ENCODE results near the gene TTL. TPM values are rescaled to one million over a fixed set of nuclear protein-coding genes. Genes with fewer than 3 reads are reported as not detected.
"Not testable (repeated sequence)": the region's sequence is repeated elsewhere in the genome, so short reads cannot be mapped to it uniquely, and the experiment has no call there.

Gene TTL
- total and polyA plus RNA-seq, 4 donors, result 60.5 to 93.9 (median 82.6) TPM

DNA sequence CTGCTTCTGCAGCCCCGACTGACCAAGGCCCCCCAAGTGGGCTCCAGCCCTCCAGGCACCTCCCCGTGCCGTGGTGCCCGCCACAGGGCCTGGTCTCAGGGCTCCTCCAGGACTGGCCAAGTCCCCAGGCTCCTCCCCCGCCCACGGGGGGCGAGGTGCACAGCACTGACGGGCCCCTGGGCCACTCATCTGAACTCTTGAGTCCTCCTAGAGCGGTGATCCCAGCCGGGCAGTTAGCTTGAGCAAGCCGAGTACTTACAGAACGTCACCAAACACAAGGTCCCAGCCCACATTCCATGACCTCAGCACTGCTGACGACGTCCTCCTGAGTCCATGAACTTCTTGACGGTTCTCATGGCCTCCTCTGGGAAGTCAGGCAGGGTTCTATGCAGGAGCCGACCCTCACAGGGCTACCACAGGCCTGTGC lies 44.5 kb upstream of the TTL start:
- H3K4me1 ChIP-seq (ENCODE audit: control insufficient read depth, insufficient read depth, low read length); H3K27ac ChIP-seq (ENCODE audit: low read depth, low read length); H3K9me3 ChIP-seq (ENCODE audit: control insufficient read depth, insufficient read depth, low read length); H3K27me3 ChIP-seq (ENCODE audit: control insufficient read depth, insufficient read depth, low read length); H3K4me3 ChIP-seq (ENCODE audit: low read depth, low read length); DNase-seq (ENCODE audit: low read depth in 4 of 6, low spot score in 6 of 6); H3K36me3 ChIP-seq (ENCODE audit: control insufficient read depth, insufficient read depth, low read length): not testable (repeated sequence)
- WGBS (ENCODE audit: insufficient coverage), result 83% methylated on average over 15 of the region's 16 CpGs

GRCh38 chr2:112438603-112439261 lies 43.2 kb upstream of the TTL start:
- not testable (repeated sequence) for H3K4me3 ChIP-seq (ENCODE audit: low read depth, low read length); DNase-seq (ENCODE audit: low read depth in 4 of 6, low spot score in 6 of 6); H3K9me3 ChIP-seq (ENCODE audit: control insufficient read depth, insufficient read depth, low read length); H3K4me1 ChIP-seq (ENCODE audit: control insufficient read depth, insufficient read depth, low read length); H3K27me3 ChIP-seq (ENCODE audit: control insufficient read depth, insufficient read depth, low read length); H3K27ac ChIP-seq (ENCODE audit: low read depth, low read length); H3K36me3 ChIP-seq (ENCODE audit: control insufficient read depth, insufficient read depth, low read length)
- no CpG with 5 or more reads among the region's 6 CpGs for WGBS (ENCODE audit: insufficient coverage)

- not testable (repeated sequence) for H3K27ac ChIP-seq (ENCODE audit: low read depth, low read length); H3K4me1 ChIP-seq (ENCODE audit: control insufficient read depth, insufficient read depth, low read length); H3K9me3 ChIP-seq (ENCODE audit: control insufficient read depth, insufficient read depth, low read length); DNase-seq (ENCODE audit: low read depth in 4 of 6, low spot score in 6 of 6); H3K27me3 ChIP-seq (ENCODE audit: control insufficient read depth, insufficient read depth, low read length); H3K36me3 ChIP-seq (ENCODE audit: control insufficient read depth, insufficient read depth, low read length); H3K4me3 ChIP-seq (ENCODE audit: low read depth, low read length)
- no CpG with 5 or more reads among the region's 1 CpG for WGBS (ENCODE audit: insufficient coverage)
Measured at GRCh38 chr2:112444256-112444655, 37.7 kb upstream of the TTL start.

DNA sequence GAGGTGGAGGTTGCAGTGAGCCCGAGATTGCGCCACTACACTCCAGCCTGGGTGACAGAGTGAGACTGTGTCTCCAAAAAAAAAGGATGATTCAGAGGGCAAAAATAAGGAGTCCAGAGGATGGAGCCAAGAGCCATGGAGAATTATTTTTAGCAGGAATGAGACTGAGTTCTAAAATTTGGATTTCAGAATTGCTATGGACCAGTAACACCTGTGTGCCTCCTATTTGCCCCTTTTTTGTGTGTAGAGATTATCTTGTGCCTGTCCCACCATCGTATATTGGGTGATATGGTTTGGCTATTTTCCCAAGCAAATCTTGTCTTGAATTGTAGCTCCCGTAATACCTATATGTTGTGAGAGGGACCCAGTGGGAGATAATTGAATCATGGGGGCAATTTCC lies 32.1 kb upstream of the TTL start:
- WGBS (ENCODE audit: insufficient coverage), result 92% methylated on average over 3 of the region's 4 CpGs
- Histone ChIP-seq H3K27me3 (ENCODE audit: control insufficient read depth, insufficient read depth, low read length) (no peaks in the 10 kb centered on the region), H3K9me3 (ENCODE audit: control insufficient read depth, insufficient read depth, low read length) (no peaks in the 10 kb centered on the region), H3K36me3 (ENCODE audit: control insufficient read depth, insufficient read depth, low read length) (no peaks in the 10 kb centered on the region), H3K4me1 (ENCODE audit: control insufficient read depth, insufficient read depth, low read length) (no peaks in the 10 kb centered on the region), H3K27ac (ENCODE audit: low read depth, low read length) (no peak overlapping the region), H3K4me3 (ENCODE audit: low read depth, low read length) (no peak overlapping the region)
- no peak for DNase-seq (ENCODE audit: low read depth in 4 of 6, low spot score in 6 of 6)

GRCh38 chr2:112451317-112451716 lies 30.6 kb upstream of the TTL start:
- 83% methylated on average over 1 of the region's 1 CpG for WGBS (ENCODE audit: insufficient coverage)
- Histone ChIP-seq H3K4me3 (ENCODE audit: low read depth, low read length) (no peak overlapping the region), H3K36me3 (ENCODE audit: control insufficient read depth, insufficient read depth, low read length) (no peaks in the 10 kb centered on the region), H3K9me3 (ENCODE audit: control insufficient read depth, insufficient read depth, low read length) (no peaks in the 10 kb centered on the region), H3K4me1 (ENCODE audit: control insufficient read depth, insufficient read depth, low read length) (no peaks in the 10 kb centered on the region), H3K27me3 (ENCODE audit: control insufficient read depth, insufficient read depth, low read length) (no peaks in the 10 kb centered on the region), H3K27ac (ENCODE audit: low read depth, low read length) (no peak overlapping the region)
- no peak for DNase-seq (ENCODE audit: low read depth in 4 of 6, low spot score in 6 of 6)

DNA sequence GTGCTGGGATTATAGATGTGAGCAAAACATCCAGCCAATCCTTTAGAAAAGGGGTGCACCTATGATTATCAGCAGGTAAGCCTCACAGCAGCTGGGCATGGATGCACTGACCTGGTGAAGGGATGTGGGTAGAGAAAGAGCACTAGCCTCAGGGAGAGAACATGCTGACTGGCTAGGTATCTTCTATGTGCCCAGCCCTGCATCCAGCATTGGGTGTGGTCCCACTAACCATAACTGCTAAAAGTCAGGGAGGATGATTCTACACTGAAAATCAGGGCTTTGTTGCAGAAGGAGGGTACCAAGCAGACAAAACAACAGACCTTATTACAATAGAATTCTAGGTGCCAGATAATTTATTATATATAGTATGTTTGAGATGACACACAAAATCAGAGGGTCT lies 27.4 kb upstream of the TTL start:
- no peaks in the 10 kb centered on the region for H3K27me3 ChIP-seq (ENCODE audit: control insufficient read depth, insufficient read depth, low read length)
- DNase-seq (ENCODE audit: low read depth in 4 of 6, low spot score in 6 of 6), result no peak
- no peak overlapping the region for H3K4me3 ChIP-seq (ENCODE audit: low read depth, low read length)
- H3K4me1 ChIP-seq (ENCODE audit: control insufficient read depth, insufficient read depth, low read length), result no peaks in the 10 kb centered on the region
- H3K9me3 ChIP-seq (ENCODE audit: control insufficient read depth, insufficient read depth, low read length), result no peaks in the 10 kb centered on the region
- H3K27ac ChIP-seq (ENCODE audit: low read depth, low read length), result no peak overlapping the region
- no peaks in the 10 kb centered on the region for H3K36me3 ChIP-seq (ENCODE audit: control insufficient read depth, insufficient read depth, low read length)

DNA sequence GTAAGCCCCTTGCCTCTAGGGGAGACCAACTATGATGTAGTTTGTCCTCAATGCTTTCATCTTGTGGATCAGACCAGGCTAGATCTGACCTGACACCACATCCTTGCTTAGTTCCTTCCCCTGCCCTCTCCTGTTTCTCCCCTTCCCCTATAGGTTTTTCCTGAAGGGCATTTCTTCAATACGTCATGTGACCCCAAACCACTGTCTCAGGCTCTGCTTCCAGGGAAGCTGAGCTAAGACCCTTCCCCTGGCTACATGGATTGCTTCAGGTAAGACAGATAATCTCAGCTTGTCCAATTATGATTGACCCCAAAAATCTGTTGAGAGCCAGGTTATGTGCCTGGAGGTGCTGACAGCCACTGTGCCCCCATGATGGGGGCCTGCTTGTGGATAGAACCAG lies 22.6 kb upstream of the TTL start:
- no peak overlapping the region for H3K27ac ChIP-seq (ENCODE audit: low read depth, low read length)

DNA sequence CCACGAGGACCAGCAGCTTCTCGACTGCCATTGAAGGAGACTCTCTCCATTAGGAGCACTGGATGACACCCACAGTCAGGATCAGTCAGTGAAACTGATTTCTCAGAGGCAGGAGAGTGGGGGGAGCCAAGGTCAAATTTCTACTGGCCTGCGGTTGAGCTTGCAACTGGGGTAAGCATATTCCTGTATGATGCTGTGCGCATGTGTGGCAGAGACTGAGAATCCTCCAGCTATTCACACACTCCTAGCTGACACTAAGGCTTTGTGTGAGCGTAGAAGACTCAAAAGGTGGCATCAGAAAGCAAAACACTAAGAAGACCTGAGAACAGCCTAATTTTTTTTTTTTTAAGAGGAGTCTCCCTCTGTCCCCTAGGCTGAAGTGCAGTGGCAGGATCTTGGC lies 19.8 kb upstream of the TTL start:
- DNase-seq (ENCODE audit: low read depth in 4 of 6, low spot score in 6 of 6), result no peak
- no peaks in the 10 kb centered on the region for H3K36me3 ChIP-seq (ENCODE audit: control insufficient read depth, insufficient read depth, low read length)
- no peak overlapping the region for H3K27ac ChIP-seq (ENCODE audit: low read depth, low read length)
- H3K4me1 ChIP-seq (ENCODE audit: control insufficient read depth, insufficient read depth, low read length), result no peaks in the 10 kb centered on the region
- H3K4me3 ChIP-seq (ENCODE audit: low read depth, low read length), result no peak overlapping the region
- H3K9me3 ChIP-seq (ENCODE audit: control insufficient read depth, insufficient read depth, low read length), result no peaks in the 10 kb centered on the region
- H3K27me3 ChIP-seq (ENCODE audit: control insufficient read depth, insufficient read depth, low read length), result no peaks in the 10 kb centered on the region
- 90% methylated on average over 4 of the region's 5 CpGs for WGBS (ENCODE audit: insufficient coverage)

More for the DNA sequence above, 22.6 kb upstream of the TTL start:
- no peak for DNase-seq (ENCODE audit: low read depth in 4 of 6, low spot score in 6 of 6)
- H3K27me3 ChIP-seq (ENCODE audit: control insufficient read depth, insufficient read depth, low read length), result no peaks in the 10 kb centered on the region
- H3K4me3 ChIP-seq (ENCODE audit: low read depth, low read length), result no peak overlapping the region
- H3K4me1 ChIP-seq (ENCODE audit: control insufficient read depth, insufficient read depth, low read length), result no peaks in the 10 kb centered on the region
- H3K36me3 ChIP-seq (ENCODE audit: control insufficient read depth, insufficient read depth, low read length), result no peaks in the 10 kb centered on the region
- H3K9me3 ChIP-seq (ENCODE audit: control insufficient read depth, insufficient read depth, low read length), result no peaks in the 10 kb centered on the region
- WGBS (ENCODE audit: insufficient coverage), result 100% methylated on average over 1 of the region's 1 CpG

- no peaks in the 10 kb centered on the region for H3K36me3 ChIP-seq (ENCODE audit: control insufficient read depth, insufficient read depth, low read length)
- no peaks in the 10 kb centered on the region for H3K27me3 ChIP-seq (ENCODE audit: control insufficient read depth, insufficient read depth, low read length)
- no peak overlapping the region for H3K4me3 ChIP-seq (ENCODE audit: low read depth, low read length)
- no peaks in the 10 kb centered on the region for H3K9me3 ChIP-seq (ENCODE audit: control insufficient read depth, insufficient read depth, low read length)
- no peaks in the 10 kb centered on the region for H3K4me1 ChIP-seq (ENCODE audit: control insufficient read depth, insufficient read depth, low read length)
- no peak overlapping the region for H3K27ac ChIP-seq (ENCODE audit: low read depth, low read length)
- no peak for DNase-seq (ENCODE audit: low read depth in 4 of 6, low spot score in 6 of 6)
- WGBS (ENCODE audit: insufficient coverage), result no CpG with 5 or more reads among the region's 1 CpG
Measured at GRCh38 chr2:112463256-112463655, 18.7 kb upstream of the TTL start.

GRCh38 chr2:112465382-112465781 lies 16.6 kb upstream of the TTL start:
- WGBS (ENCODE audit: insufficient coverage), result no CpG with 5 or more reads among the region's 3 CpGs
- DNase-seq (ENCODE audit: low read depth in 4 of 6, low spot score in 6 of 6), result no peak
- no peaks in the 10 kb centered on the region for H3K27me3 ChIP-seq (ENCODE audit: control insufficient read depth, insufficient read depth, low read length)

More at GRCh38 chr2:112465382-112465781, 16.6 kb upstream of the TTL start:
- Histone ChIP-seq H3K27ac (ENCODE audit: low read depth, low read length) (no peak overlapping the region), H3K4me1 (ENCODE audit: control insufficient read depth, insufficient read depth, low read length) (no peaks in the 10 kb centered on the region), H3K9me3 (ENCODE audit: control insufficient read depth, insufficient read depth, low read length) (no peaks in the 10 kb centered on the region), H3K36me3 (ENCODE audit: control insufficient read depth, insufficient read depth, low read length) (no peaks in the 10 kb centered on the region), H3K4me3 (ENCODE audit: low read depth, low read length) (no peak overlapping the region)
